ENCODE measurements around the gene ROBO2. TPM values are rescaled to one million over a fixed set of nuclear protein-coding genes. Genes with fewer than 3 reads are reported as not detected.

Gene ROBO2
- polyA plus RNA-seq, 1 donor from 2014 or later: 55.5 TPM

GRCh38 chr3:76997733-76998132 lies 42.2 kb upstream of the ROBO2 start (continued):
- TF ChIP-seq REST (IDR thresholded peaks at IDR 0.05; ENCODE audit: borderline replicate concordance): no peak
- TF ChIP-seq EP300 (conservative IDR thresholded peaks at IDR 0.05; ENCODE audit: poor library complexity, severe bottlenecking): no peak

GRCh38 chr3:76998555-76998954 lies 41.3 kb upstream of the ROBO2 start:
- Histone ChIP-seq H3K27me3 (ENCODE audit: insufficient read depth, low read depth, low read length) (no peaks in the 10 kb centered on the region), H3K79me2 (replicated peaks; ENCODE audit: insufficient read depth, low read length) (no peaks in the 10 kb centered on the region), H3K9ac (ENCODE audit: low read length) (no peak overlapping the region), H3K27ac (ENCODE audit: low read length) (no peak overlapping the region), H3K9me2 (ENCODE audit: insufficient read depth, low read length) (no peaks in the 10 kb centered on the region), H3F3A (ENCODE audit: insufficient read depth, low read length, poor library complexity, severe bottlenecking) (no peaks in the 10 kb centered on the region), H3K4me2 (ENCODE audit: low read length) (no peak overlapping the region), H3K4me3 (ENCODE audit: low read length) (no peak overlapping the region), H3K9me3 (ENCODE audit: low read length) (no peaks in the 10 kb centered on the region), H3K36me3 (ENCODE audit: insufficient read depth, low read length) (no peaks in the 10 kb centered on the region), H2AFZ (ENCODE audit: low read depth, low read length) (no peak overlapping the region), H4K20me1 (ENCODE audit: insufficient read depth) (no peaks in the 10 kb centered on the region)
- TF ChIP-seq MXI1 (conservative IDR thresholded peaks at IDR 0.05; ENCODE audit: poor library complexity, severe bottlenecking): no peak

- H3K4me3 ChIP-seq (ENCODE audit: low read length): no peak overlapping the region
Observed at GRCh38 chr3:77001062-77001701, 38.7 kb upstream of the ROBO2 start.

More at GRCh38 chr3:77001062-77001701, 38.7 kb upstream of the ROBO2 start:
- no peaks in the 10 kb centered on the region for H3K79me2 ChIP-seq (replicated peaks; ENCODE audit: insufficient read depth, low read length)
- no peak overlapping the region for H2AFZ ChIP-seq (ENCODE audit: low read depth, low read length)
- no peak overlapping the region for H3K27ac ChIP-seq (ENCODE audit: low read length)
- no peaks in the 10 kb centered on the region for H3K9me2 ChIP-seq (ENCODE audit: insufficient read depth, low read length)
- H4K20me1 ChIP-seq (ENCODE audit: insufficient read depth): no peaks in the 10 kb centered on the region
- H3K36me3 ChIP-seq (ENCODE audit: insufficient read depth, low read length): no peaks in the 10 kb centered on the region
- H3F3A ChIP-seq (ENCODE audit: insufficient read depth, low read length, poor library complexity, severe bottlenecking): no peaks in the 10 kb centered on the region
- H3K4me2 ChIP-seq (ENCODE audit: low read length): no peak overlapping the region
- no peak for TF ChIP-seq TAF1 (IDR thresholded peaks at IDR 0.05; ENCODE audit: low read depth)
- TF ChIP-seq EZH2 (IDR thresholded peaks at IDR 0.05; ENCODE audit: borderline replicate concordance, insufficient read depth, low read length, poor library complexity, severe bottlenecking): no peak
- TF ChIP-seq MXI1 (conservative IDR thresholded peaks at IDR 0.05; ENCODE audit: poor library complexity, severe bottlenecking): no peak
- no peak for TF ChIP-seq POLR2AphosphoS5 (IDR thresholded peaks at IDR 0.05)
- no peak for TF ChIP-seq SMC3 (conservative IDR thresholded peaks at IDR 0.05; ENCODE audit: poor library complexity)
- no peak for TF ChIP-seq CTCF (IDR thresholded peaks at IDR 0.05; ENCODE audit: poor library complexity, severe bottlenecking)
- TF ChIP-seq REST (IDR thresholded peaks at IDR 0.05; ENCODE audit: borderline replicate concordance): no peak
- no peak for TF ChIP-seq RAD21 (conservative IDR thresholded peaks at IDR 0.05)
- no peak for TF ChIP-seq EP300 (conservative IDR thresholded peaks at IDR 0.05; ENCODE audit: poor library complexity, severe bottlenecking)
- no peaks in the 10 kb centered on the region for H3K9me3 ChIP-seq (ENCODE audit: low read length)
- no peaks in the 10 kb centered on the region for H3K27me3 ChIP-seq (ENCODE audit: insufficient read depth, low read depth, low read length)
- H3K9ac ChIP-seq (ENCODE audit: low read length): no peak overlapping the region
